ENCODE measurements around the gene MUC6. TPM values are rescaled to one million over a fixed set of nuclear protein-coding genes. Genes with fewer than 3 reads are reported as not detected.

MUC6 gene
- total RNA-seq, 1 experiment from 2014 or later: 0.49 TPM

- Histone ChIP-seq H3K9me3 (ENCODE audit: control insufficient read depth, insufficient read depth, low read depth, low read length) (no peaks in the 10 kb centered on the region), H3K27me3 (ENCODE audit: control insufficient read depth, insufficient read depth, low read length) (no peaks in the 10 kb centered on the region), H3K4me1 (ENCODE audit: control insufficient read depth, insufficient read depth, low read length) (no peaks in the 10 kb centered on the region), H3K27ac (ENCODE audit: low read length) (no peak overlapping the region), H3K4me3 (ENCODE audit: low read depth in 2 of 2, low read length in 2 of 2) (no peak overlapping the region), H3K36me3 (ENCODE audit: control insufficient read depth, insufficient read depth, low read length) (peaks cover 20% of the 10 kb centered on the region)
- CTCF ChIA-PET: no interaction called here
- TF ChIP-seq POLR2AphosphoS5 (IDR thresholded peaks at IDR 0.05; ENCODE audit: low read depth, low read length) (no peak), SIN3A (IDR thresholded peaks at IDR 0.05; ENCODE audit: borderline replicate concordance, insufficient read depth, low read depth, low read length) (no peak), TCF7L2 (IDR thresholded peaks at IDR 0.05; ENCODE audit: low read depth, low read length) (no peak), CTCF (IDR thresholded peaks at IDR 0.05) (no peak), REST (IDR thresholded peaks at IDR 0.05; ENCODE audit: insufficient read depth in 1 of 2, low read depth in 2 of 2, low read length in 1 of 2) (no peak)
- DNase-seq (ENCODE audit: low read depth, low spot score): no peak
- POLR2A ChIA-PET: no interaction called here
- ATAC-seq: no peak
- BruUV-seq (replicated peaks): no TSS peak
- in situ Hi-C loops (cut with HindIII; ENCODE audit: low pct_unique_long_range_greater_than_20kb, low sequenced_read_pairs): no loop called here
- intact Hi-C loops (cut with micrococcal nuclease; ENCODE audit: unreplicated experiment): no loop called here
Measured at GRCh38 chr11:986270-986951, 50.1 kb downstream of the MUC6 start.

GRCh38 chr11:985848-986247, 50.7 kb downstream of the MUC6 start:
- H3K4me3 ChIP-seq (ENCODE audit: low read depth in 2 of 2, low read length in 2 of 2): no peak overlapping the region
- in situ Hi-C loops (cut with HindIII; ENCODE audit: low pct_unique_long_range_greater_than_20kb, low sequenced_read_pairs) (no loop called here), intact Hi-C loops (cut with micrococcal nuclease; ENCODE audit: unreplicated experiment) (no loop called here)
- no peaks in the 10 kb centered on the region for H3K4me1 ChIP-seq (ENCODE audit: control insufficient read depth, insufficient read depth, low read length)
- H3K27me3 ChIP-seq (ENCODE audit: control insufficient read depth, insufficient read depth, low read length): no peaks in the 10 kb centered on the region
- DNase-seq (ENCODE audit: low read depth, low spot score) (no peak), ATAC-seq (no peak)
- H3K27ac ChIP-seq (ENCODE audit: low read length): no peak overlapping the region
- BruUV-seq (replicated peaks): no TSS peak
- H3K9me3 ChIP-seq (ENCODE audit: control insufficient read depth, insufficient read depth, low read depth, low read length): no peaks in the 10 kb centered on the region
- TF ChIP-seq REST (IDR thresholded peaks at IDR 0.05; ENCODE audit: insufficient read depth in 1 of 2, low read depth in 2 of 2, low read length in 1 of 2) (no peak), POLR2AphosphoS5 (IDR thresholded peaks at IDR 0.05; ENCODE audit: low read depth, low read length) (no peak), SIN3A (IDR thresholded peaks at IDR 0.05; ENCODE audit: borderline replicate concordance, insufficient read depth, low read depth, low read length) (no peak), TCF7L2 (IDR thresholded peaks at IDR 0.05; ENCODE audit: low read depth, low read length) (no peak), CTCF (IDR thresholded peaks at IDR 0.05) (no peak)
- POLR2A ChIA-PET: no interaction called here
- peaks cover 22% of the 10 kb centered on the region for H3K36me3 ChIP-seq (ENCODE audit: control insufficient read depth, insufficient read depth, low read length)
- CTCF ChIA-PET: no interaction called here
